SK-N-SH treated with all-trans-retinoic acid at 6 μM for 48 hours (cell line): ENCODE data around the gene SLC25A29.

Source experiments
- ATAC-seq: fragments of 200-7000 bp; cut with Tn5 transposase; 3 replicates; pipeline ENCODE4 v1.9.1; 2020; ENCODE audit warnings: mild to moderate bottlenecking, moderate library complexity
- ARNTL ChIP-seq: fragments of 450-650 bp; formaldehyde crosslinking; IDR thresholded peaks from 2 replicates; pipeline ENCODE4 v1.5.0; 2020; ENCODE audit warnings: low read depth, mild to moderate bottlenecking, moderate library complexity, borderline replicate concordance
- BACH2 ChIP-seq: fragments of 250-450 bp; sonication (Bioruptor Pico); IDR thresholded peaks from 2 replicates; pipeline ENCODE4 v1.9.0; 2021; ENCODE audit warnings: mild to moderate bottlenecking, borderline replicate concordance
- CREB5 ChIP-seq: fragments of 250-450 bp; sonication (Bioruptor Pico); IDR thresholded peaks from 2 replicates; pipeline ENCODE4 v1.5.1; 2020; ENCODE audit warnings: low read depth, mild to moderate bottlenecking, moderate library complexity
- CSDC2 ChIP-seq: fragments of 250-450 bp; sonication (Bioruptor Pico); IDR thresholded peaks from 2 replicates; pipeline ENCODE4 v1.5.0; 2020; ENCODE audit warnings: mild to moderate bottlenecking, moderate library complexity
- ESRRG ChIP-seq: fragments of 250-450 bp; sonication (Bioruptor Pico); IDR thresholded peaks from 2 replicates; pipeline ENCODE4 v1.6.1; 2021; ENCODE audit warnings: mild to moderate bottlenecking
- GLIS3 ChIP-seq: fragments of 250-450 bp; sonication (Bioruptor Pico); IDR thresholded peaks from 2 replicates; pipeline ENCODE4 v1.5.0; 2020; ENCODE audit warnings: mild to moderate bottlenecking, moderate library complexity
- OSR1 ChIP-seq: fragments of 250-450 bp; sonication (Bioruptor Pico); IDR thresholded peaks from 2 replicates; pipeline ENCODE4 v1.8.0; 2022; ENCODE audit warnings: moderate library complexity, mild to moderate bottlenecking, inconsistent platforms
- POU6F1 ChIP-seq: fragments of 250-450 bp; sonication (Bioruptor Pico); IDR thresholded peaks from 2 replicates; pipeline ENCODE4 v1.8.0; 2021; ENCODE audit warnings: low read depth, mild to moderate bottlenecking, moderate library complexity, borderline replicate concordance
- PPARA ChIP-seq: fragments of 250-450 bp; sonication (Bioruptor Pico); IDR thresholded peaks from 2 replicates; pipeline ENCODE4 v1.5.0; 2020; ENCODE audit warnings: mild to moderate bottlenecking, borderline replicate concordance
- RARB ChIP-seq: fragments of 250-450 bp; sonication (Bioruptor Pico); IDR thresholded peaks from 2 replicates; pipeline ENCODE4 v1.8.0; 2021; ENCODE audit warnings: mild to moderate bottlenecking, moderate library complexity
- SNAI2 ChIP-seq: fragments of 250-450 bp; sonication (Bioruptor Pico); IDR thresholded peaks from 2 replicates; pipeline ENCODE4 v1.5.0; 2020; ENCODE audit warnings: mild to moderate bottlenecking, moderate library complexity
- TOX ChIP-seq: fragments of 250-450 bp; sonication (Bioruptor Pico); IDR thresholded peaks from 2 replicates; pipeline ENCODE4 v1.8.0; 2021; ENCODE audit warnings: mild to moderate bottlenecking, moderate library complexity, borderline replicate concordance
- TSHZ2 ChIP-seq: fragments of 250-450 bp; sonication (Bioruptor Pico); IDR thresholded peaks from 2 replicates; pipeline ENCODE4 v1.5.0; 2020; ENCODE audit warnings: mild to moderate bottlenecking, moderate library complexity
- ZC3H10 ChIP-seq: fragments of 250-450 bp; sonication (Bioruptor Pico); IDR thresholded peaks from 2 replicates; pipeline ENCODE4 v1.5.1; 2021; ENCODE audit warnings: mild to moderate bottlenecking, moderate library complexity
- ZFP3 ChIP-seq: fragments of 250-450 bp; sonication (Bioruptor Pico); IDR thresholded peaks from 2 replicates; pipeline ENCODE4 v1.5.0; 2020; ENCODE audit warnings: mild to moderate bottlenecking, moderate library complexity
- ZFP30 ChIP-seq: fragments of 450-650 bp; formaldehyde crosslinking; IDR thresholded peaks from 2 replicates; pipeline ENCODE4 v1.5.0; 2022; ENCODE audit warnings: mild to moderate bottlenecking, moderate library complexity
- ZNF565 ChIP-seq: fragments of 450-650 bp; formaldehyde crosslinking; conservative IDR thresholded peaks from 2 replicates; pipeline ENCODE4 v1.5.0; 2020; ENCODE audit warnings: low read depth, mild to moderate bottlenecking, moderate library complexity
- ZNF70 ChIP-seq: fragments of 450-650 bp; formaldehyde crosslinking; IDR thresholded peaks from 2 replicates; pipeline ENCODE4 v1.5.0; 2020; ENCODE audit warnings: mild to moderate bottlenecking, moderate library complexity
- ZNF8 ChIP-seq: fragments of 450-650 bp; formaldehyde crosslinking; IDR thresholded peaks from 2 replicates; pipeline ENCODE4 v1.5.0; 2020; ENCODE audit warnings: mild to moderate bottlenecking, moderate library complexity

Gene SLC25A29

GRCh38 chr14:100307766-100308426, 1.7 kb upstream of the SLC25A29 start:
- no peak for ATAC-seq
- no peak for TF ChIP-seq GLIS3 (CRISPR knock-in tag)
- no peak for TF ChIP-seq ZFP30
- TF ChIP-seq BACH2 (CRISPR knock-in tag), result no peak
- TF ChIP-seq ZNF70, result no peak
- TF ChIP-seq ZFP3 (CRISPR knock-in tag), result no peak
- no peak for TF ChIP-seq CSDC2 (CRISPR knock-in tag)
- no peak for TF ChIP-seq SNAI2 (CRISPR knock-in tag)
- no peak for TF ChIP-seq ESRRG (CRISPR knock-in tag)
- TF ChIP-seq CREB5 (CRISPR knock-in tag), result no peak
- no peak for TF ChIP-seq TSHZ2 (CRISPR knock-in tag)
- TF ChIP-seq ZNF565, result no peak

- peak; percentile 43 for ATAC-seq
These were observed 938 bp upstream of the SLC25A29 start for GRCh38 chr14:100306998-100307765.

GRCh38 chr14:100305324-100306100, 732 bp downstream of the SLC25A29 start:
- no peak for TF ChIP-seq CSDC2 (CRISPR knock-in tag)
- no peak for TF ChIP-seq ZFP30
- TF ChIP-seq CREB5 (CRISPR knock-in tag), result no peak
- TF ChIP-seq TOX (CRISPR knock-in tag), result no peak
- no peak for TF ChIP-seq ZC3H10 (CRISPR knock-in tag)
- no peak for TF ChIP-seq ZFP3 (CRISPR knock-in tag)
- TF ChIP-seq PPARA (CRISPR knock-in tag), result no peak
- no peak for TF ChIP-seq ZNF8
- peak; percentile 18 for ATAC-seq

More at GRCh38 chr14:100306998-100307765, 938 bp upstream of the SLC25A29 start:
- TF ChIP-seq TOX (CRISPR knock-in tag) (no peak), POU6F1 (CRISPR knock-in tag) (no peak)

GRCh38 chr14:100304825-100305323, 1.4 kb downstream of the SLC25A29 start:
- peak; percentile 23 for ATAC-seq
- TF ChIP-seq ZFP30 (no peak), TOX (CRISPR knock-in tag) (no peak), TSHZ2 (CRISPR knock-in tag) (no peak), PPARA (CRISPR knock-in tag) (no peak), CSDC2 (CRISPR knock-in tag) (no peak), OSR1 (no peak), ARNTL (CRISPR knock-in tag) (no peak), GLIS3 (CRISPR knock-in tag) (no peak), RARB (CRISPR knock-in tag) (no peak), POU6F1 (CRISPR knock-in tag) (no peak)
